HG02610 (cell line): ENCODE measurements around the gene CETN3.

Experiments
- ATAC-seq: cut with Tn5 transposase; IDR thresholded peaks from one replicate; pipeline ENCODE4 v1.9.1; 2021; ENCODE audit warnings: mild to moderate bottlenecking, moderate library complexity; ENCODE audit not compliant: unreplicated experiment

CETN3 gene

GRCh38 chr5:90409318-90410177, at the start of gene CETN3:
Gene CETN3, minus strand, starts transcription at chr5:90409756. Its CDS starts 95 bp downstream, at chr5:90409661.
- peak; percentile 93 for ATAC-seq

GRCh38 chr5:90446961-90447360, 37.4 kb upstream of the CETN3 start:
- no peak for ATAC-seq

GRCh38 chr5:90440644-90441043, 31.1 kb upstream of the CETN3 start:
- ATAC-seq, result no peak

- ATAC-seq, result no peak
These were observed 28.5 kb upstream of the CETN3 start for GRCh38 chr5:90438100-90438499.

DNA sequence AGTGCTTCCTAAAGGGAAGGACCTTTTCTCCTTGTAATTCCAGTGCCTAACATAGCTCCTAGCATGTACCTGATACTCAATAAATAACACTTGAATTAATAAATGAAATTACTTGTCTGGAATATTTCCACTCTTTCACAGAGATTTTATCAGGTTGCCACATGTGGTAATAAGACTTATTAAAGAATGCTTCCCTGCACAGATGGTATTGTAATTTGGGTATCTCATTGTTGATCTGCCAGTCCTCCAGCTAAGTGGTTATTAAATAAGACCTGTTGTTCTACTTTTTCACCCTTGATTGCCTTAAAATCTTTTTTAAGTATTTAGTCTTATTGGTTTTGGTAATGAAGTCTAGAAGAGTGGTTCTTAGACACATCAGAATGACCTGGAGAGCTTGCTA, 28.1 kb upstream of the CETN3 start:
- no peak for ATAC-seq

- peak; percentile 44 for ATAC-seq
These were observed 24.7 kb upstream of the CETN3 start for GRCh38 chr5:90434116-90434714.

DNA sequence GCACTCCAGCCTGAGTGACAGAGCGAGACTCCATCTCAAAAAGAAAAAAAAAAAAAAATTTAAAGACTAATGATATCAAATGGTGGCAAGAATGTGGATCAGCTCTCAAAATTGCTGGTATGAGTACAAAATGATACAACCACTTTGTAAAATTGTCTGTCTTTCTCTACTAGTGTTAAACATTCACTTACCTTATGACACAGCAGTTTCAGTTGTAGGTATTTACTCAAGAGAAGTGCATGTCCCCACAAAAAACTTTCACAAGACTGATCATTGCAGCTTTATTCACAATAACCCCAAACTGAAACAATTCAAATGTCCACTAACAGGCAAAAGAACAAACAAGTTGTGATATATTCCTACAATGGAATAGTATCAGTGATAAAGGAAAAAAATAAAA, 14.7 kb upstream of the CETN3 start:
- peak; percentile 57 for ATAC-seq

- no peak for ATAC-seq
These were observed 11.6 kb upstream of the CETN3 start for GRCh38 chr5:90421136-90421535.

DNA sequence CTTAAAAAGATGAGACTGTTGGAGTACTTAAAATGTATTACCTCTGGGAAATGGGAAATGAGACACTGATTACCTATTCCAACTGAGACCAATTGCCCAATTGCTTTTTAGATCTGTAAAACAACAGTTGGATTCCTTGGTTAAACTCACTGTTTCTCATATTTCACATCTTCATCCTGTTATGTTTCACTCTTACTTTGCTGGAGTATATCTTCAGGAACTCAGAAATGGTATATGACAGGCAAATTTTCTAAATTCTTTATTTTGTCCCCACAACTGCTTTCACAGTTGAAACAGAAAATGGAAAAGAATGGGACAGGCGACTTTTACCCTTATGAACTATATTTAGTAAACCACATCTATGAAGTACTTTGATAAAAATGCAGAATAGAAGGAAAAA, 8.7 kb upstream of the CETN3 start:
- no peak for ATAC-seq

- ATAC-seq, result no peak
These were observed 714 bp upstream of the CETN3 start for GRCh38 chr5:90410178-90410762.

DNA sequence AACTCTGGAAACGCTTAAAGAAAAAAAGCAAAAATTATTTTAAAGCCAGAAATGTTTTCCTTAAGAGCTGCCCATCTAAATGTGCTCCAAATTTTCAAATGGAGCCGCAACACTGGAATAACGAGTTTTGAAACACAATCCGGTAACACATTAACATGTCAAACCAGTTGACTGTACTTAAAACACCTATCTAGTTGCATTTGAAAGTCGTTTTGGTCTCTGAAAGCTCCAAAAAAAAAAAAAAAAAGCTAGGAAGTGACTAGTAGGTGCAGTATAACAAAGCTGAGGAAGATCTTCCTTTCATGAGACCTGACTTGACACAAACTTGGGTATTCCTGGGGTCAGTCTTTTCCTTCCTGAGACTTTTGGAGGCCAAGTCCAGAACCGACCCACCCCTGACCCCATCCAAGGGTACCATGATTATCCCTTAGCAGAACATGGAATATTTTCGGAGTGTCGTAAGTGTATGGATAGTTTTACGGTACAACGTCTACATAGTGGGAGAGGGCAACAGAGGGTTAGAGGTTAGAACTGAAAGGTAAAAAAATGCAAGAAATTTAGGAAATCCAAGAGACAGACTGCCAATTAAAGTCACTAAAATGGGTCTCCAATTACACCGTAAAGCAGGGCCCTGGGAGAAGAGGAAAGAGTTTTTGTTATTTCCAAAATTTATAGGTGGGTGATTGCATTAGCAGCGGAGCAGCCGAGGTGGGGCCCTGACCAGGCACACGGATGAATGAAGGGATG, 812 bp downstream of the CETN3 start:
- ATAC-seq, result peak; percentile 4

DNA sequence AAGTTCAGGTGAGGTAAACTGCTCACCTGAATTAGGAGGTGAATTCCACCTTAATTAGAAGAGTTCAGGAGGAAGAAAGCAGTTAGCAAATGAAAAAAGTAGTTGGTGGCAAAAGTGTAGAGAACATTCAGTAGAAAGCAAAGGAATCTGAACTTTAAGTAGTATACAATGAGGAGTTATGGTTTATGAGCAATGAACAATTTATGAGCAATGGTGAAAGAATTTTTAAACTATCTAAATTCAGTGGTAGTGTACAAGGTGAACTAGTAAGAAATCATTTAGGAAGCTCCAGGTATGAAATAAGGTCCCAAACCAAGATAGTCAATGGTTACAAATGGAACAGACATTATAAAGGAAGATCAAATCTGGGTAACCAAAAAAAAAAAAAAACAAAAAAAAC, 3.1 kb downstream of the CETN3 start:
- ATAC-seq, result no peak

GRCh38 chr5:90402521-90403255, 6.9 kb downstream of the CETN3 start:
- no peak for ATAC-seq

DNA sequence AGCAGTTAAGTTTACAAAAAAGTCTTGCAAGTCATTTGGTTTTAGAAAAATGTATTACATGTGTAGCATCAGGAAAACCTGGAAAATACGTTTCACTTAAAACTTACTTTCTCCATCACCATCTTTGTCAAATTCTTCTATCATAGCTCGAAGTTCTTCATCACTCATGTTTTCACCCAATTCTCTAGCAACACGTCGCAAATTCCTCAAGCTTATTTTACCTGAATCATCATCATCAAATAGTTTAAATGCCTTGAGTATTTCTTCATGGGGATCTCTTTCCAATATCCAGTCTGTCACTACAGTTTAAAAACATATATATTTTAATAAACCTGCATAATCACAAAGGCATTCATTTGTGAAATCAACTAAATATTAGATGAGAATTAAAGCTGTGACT, 10.3 kb downstream of the CETN3 start:
- no peak for ATAC-seq

DNA sequence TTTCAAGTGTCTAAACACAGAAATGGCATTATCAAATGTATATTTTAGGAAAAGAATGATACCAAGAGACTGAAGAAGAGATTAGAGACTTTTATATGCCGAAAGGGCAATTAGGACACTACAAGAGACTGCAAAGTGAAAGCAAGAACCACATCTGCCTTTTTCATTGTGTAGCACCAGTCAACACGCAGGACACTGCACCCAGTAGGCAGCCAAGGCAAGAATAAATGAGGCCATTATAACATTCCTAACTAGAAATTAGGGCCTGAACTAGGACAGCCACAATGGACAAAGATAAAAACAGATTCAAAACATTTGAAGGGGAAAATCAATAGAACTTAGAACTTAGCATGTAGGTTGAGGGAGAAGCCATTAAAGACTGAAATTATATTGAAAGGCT, 10.8 kb downstream of the CETN3 start:
- no peak for ATAC-seq

- ATAC-seq, result no peak
These were observed 14.6 kb downstream of the CETN3 start for GRCh38 chr5:90395005-90395404.

- ATAC-seq, result no peak
These were observed 18.6 kb downstream of the CETN3 start for GRCh38 chr5:90390928-90391327.

GRCh38 chr5:90390326-90390725, 19.2 kb downstream of the CETN3 start:
- no peak for ATAC-seq

GRCh38 chr5:90387508-90387907, 22.0 kb downstream of the CETN3 start:
- ATAC-seq, result no peak

DNA sequence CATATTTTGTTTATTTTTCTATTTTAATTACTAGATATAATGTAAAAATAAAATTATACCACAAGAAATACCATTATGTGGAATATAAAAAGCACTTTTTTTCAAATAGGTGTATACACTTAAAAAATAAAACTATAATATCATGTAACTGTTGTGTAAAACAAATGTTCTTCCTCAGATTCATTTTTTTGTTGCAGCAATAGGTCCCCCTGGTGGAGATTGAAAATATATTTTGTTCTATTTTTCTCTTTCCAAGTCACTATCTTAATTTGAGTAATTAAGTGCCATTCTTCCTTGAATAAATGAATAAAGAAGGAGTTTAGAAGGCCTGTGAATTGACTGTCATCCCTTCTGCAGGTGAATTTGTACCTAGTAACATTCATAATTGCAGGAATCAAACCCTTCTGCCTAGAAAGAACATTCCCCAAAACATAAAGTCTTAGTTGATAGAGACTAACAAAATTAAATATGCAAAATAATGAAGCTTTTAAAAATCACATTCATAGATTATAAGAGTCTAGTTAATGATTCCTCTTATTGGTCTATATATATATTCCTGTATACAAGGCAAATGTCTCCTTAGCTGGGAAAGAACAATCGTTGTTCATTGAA, 23.4 kb downstream of the CETN3 start:
- ATAC-seq, result no peak
